A549 (cell line): Measurements from ENCODE around the gene CEP192. TPM values are rescaled to one million over a fixed set of nuclear protein-coding genes. Genes with fewer than 3 reads are reported as not detected.

Experiments used
- ATAC-seq, 2 experiments: fragments of 200-7000 bp in 1 of 2; fragments of >200 bp in 1 of 2; cut with Nextera tagmentation in 1 of 2; cut with Tn5 transposase in 1 of 2; 3 replicates each; pipeline versions ENCODE4 v1.8.0 to v1.9.1; 2018 to 2020; ENCODE audit warnings: mild to moderate bottlenecking in 1 of 2, moderate library complexity in 1 of 2
- CTCF ChIA-PET: fragments of 300-600 bp; sonication (Branson Sonifier 250); formaldehyde crosslinking; extraction: SDS; loops from one replicate; lab custom pipeline; 2021; ENCODE audit warnings: antibody characterized with exemption, inconsistent platforms; lab: Yijun Ruan, JAX
- POLR2A ChIA-PET: fragments of 350-600 bp; formaldehyde crosslinking; extraction: SDS; loops from one replicate; lab custom pipeline; 2021; ENCODE audit warnings: antibody characterized with exemption, inconsistent platforms; lab: Yijun Ruan, JAX
- DNase-seq, 2 experiments: peaks; one replicate each; pipeline versions ENCODE4 v3.0.0 to v3.0.0-alpha.2; 2011 to 2016; ENCODE audit warnings: low read depth in 1 of 2, low spot score in 1 of 2
- FAIRE-seq: peaks from 2 replicates; lab custom pipeline; 2011; peaks lifted over from hg19 to GRCh38; lab: Jason Lieb, UNC
- H3K27ac ChIP-seq, 2 experiments: fragments of >200 bp; sonication (Bioruptor Twin); formaldehyde crosslinking; 3 replicates each; pipeline ENCODE4 v1.5.1; 2016 to 2017
- H3K4me1 ChIP-seq: fragments of >200 bp; sonication (Bioruptor Twin); formaldehyde crosslinking; 3 replicates; pipeline ENCODE4 v1.6.1; 2016
- H3K4me2 ChIP-seq: fragments of >200 bp; sonication (Bioruptor Twin); formaldehyde crosslinking; 3 replicates; pipeline ENCODE4 v1.6.1; 2016
- H3K4me3 ChIP-seq: fragments of >200 bp; sonication (Bioruptor Twin); formaldehyde crosslinking; 3 replicates; pipeline ENCODE4 v1.5.1; 2016
- H3K9me3 ChIP-seq: fragments of >200 bp; sonication (Bioruptor Twin); formaldehyde crosslinking; 3 replicates; pipeline ENCODE4 v1.6.1; 2016
- ATOH8 ChIP-seq: fragments of 250-450 bp; sonication (Bioruptor Pico); IDR thresholded peaks from 2 replicates; pipeline ENCODE4 v1.5.0; 2020; ENCODE audit warnings: low read depth, mild to moderate bottlenecking, moderate library complexity
- BCL3 ChIP-seq: fragments of >200 bp; sonication (Bioruptor Twin); formaldehyde crosslinking; IDR thresholded peaks from 3 replicates; pipeline ENCODE4 v1.6.1; 2016
- CBX2 ChIP-seq: fragments of 200-600 bp; sonication (generic); IDR thresholded peaks from 2 replicates; pipeline ENCODE4 v1.6.1; 2016; ENCODE audit warnings: low read depth, mild to moderate bottlenecking, borderline replicate concordance
- CEBPB ChIP-seq, 2 experiments: fragments of >200 bp in 1 of 2; sonication (Bioruptor Twin) in 1 of 2; formaldehyde crosslinking in 1 of 2; IDR thresholded peaks; 2 replicates each; pipeline ENCODE4 v1.6.1; 2012 to 2016
- CHD2 ChIP-seq: fragments of 150-350 bp; IDR thresholded peaks from 2 replicates; pipeline ENCODE4 v1.6.1; 2014; ENCODE audit warnings: low read length; ENCODE audit not compliant: partially characterized antibody
- EHF ChIP-seq: fragments of 250-450 bp; sonication (Bioruptor Pico); IDR thresholded peaks from 2 replicates; pipeline ENCODE4 v1.5.0; 2020; ENCODE audit warnings: mild to moderate bottlenecking
- EHMT2 ChIP-seq: fragments of 200-600 bp; sonication (generic); IDR thresholded peaks from 2 replicates; pipeline ENCODE4 v1.6.1; 2016; ENCODE audit warnings: antibody characterized with exemption, low read depth, mild to moderate bottlenecking, moderate library complexity
- ELK1 ChIP-seq: fragments of 150-350 bp; IDR thresholded peaks from 2 replicates; pipeline ENCODE4 v1.6.1; 2014; ENCODE audit warnings: low read depth, mild to moderate bottlenecking, low read length
- FOSB ChIP-seq: fragments of 250-450 bp; sonication (Bioruptor Pico); IDR thresholded peaks from 2 replicates; pipeline ENCODE4 v1.5.0; 2020; ENCODE audit warnings: mild to moderate bottlenecking, moderate library complexity
- GATA3 ChIP-seq: IDR thresholded peaks from 2 replicates; pipeline ENCODE4 v1.6.1; 2012; ENCODE audit warnings: borderline replicate concordance
- HOXA7 ChIP-seq: fragments of 250-450 bp; sonication (Bioruptor Pico); IDR thresholded peaks from 2 replicates; pipeline ENCODE4 v1.5.0; 2020; ENCODE audit warnings: mild to moderate bottlenecking, moderate library complexity
- HOXB13 ChIP-seq: fragments of 250-450 bp; sonication (Bioruptor Pico); IDR thresholded peaks from 2 replicates; pipeline ENCODE4 v1.5.0; 2020; ENCODE audit warnings: low read depth, mild to moderate bottlenecking, moderate library complexity
- HOXB5 ChIP-seq: fragments of 250-450 bp; sonication (Bioruptor Pico); IDR thresholded peaks from 2 replicates; pipeline ENCODE4 v1.5.0; 2020; ENCODE audit warnings: mild to moderate bottlenecking, moderate library complexity
- JUN ChIP-seq, 2 experiments: fragments of >200 bp; sonication (Bioruptor Twin); formaldehyde crosslinking; IDR thresholded peaks; 2 replicates in 1 of 2; 3 replicates in 1 of 2; pipeline ENCODE4 v1.6.1; 2016 to 2017
- JUNB ChIP-seq: fragments of >200 bp; sonication (Bioruptor Twin); formaldehyde crosslinking; IDR thresholded peaks from 2 replicates; pipeline ENCODE4 v1.6.1; 2016
- MAFK ChIP-seq: fragments of 450-650 bp; IDR thresholded peaks from 2 replicates; pipeline ENCODE4 v1.6.1; 2014; ENCODE audit not compliant: partially characterized antibody
- RAD21 ChIP-seq, 2 experiments: fragments of >200 bp in 1 of 2; sonication (Bioruptor Twin) in 1 of 2; formaldehyde crosslinking in 1 of 2; IDR thresholded peaks in 1 of 2; conservative IDR thresholded peaks in 1 of 2; 2 replicates in 1 of 2; 3 replicates in 1 of 2; pipeline ENCODE4 v1.6.1; 2012 to 2018; ENCODE audit warnings: inconsistent platforms in 1 of 2
- RCOR1 ChIP-seq: fragments of 150-350 bp; IDR thresholded peaks from 2 replicates; pipeline ENCODE4 v1.6.1; 2014; ENCODE audit warnings: antibody characterized with exemption, low read length, low read depth
- REST ChIP-seq: fragments of 200-600 bp; sonication (generic); IDR thresholded peaks from 2 replicates; pipeline ENCODE4 v1.6.1; 2016; ENCODE audit warnings: antibody characterized with exemption, mild to moderate bottlenecking, moderate library complexity
- SMC3 ChIP-seq: fragments of >200 bp; sonication (Bioruptor Twin); formaldehyde crosslinking; IDR thresholded peaks from 3 replicates; pipeline ENCODE4 v1.6.1; 2018; ENCODE audit warnings: inconsistent platforms
- SREBF2 ChIP-seq: fragments of 450-650 bp; IDR thresholded peaks from 2 replicates; pipeline ENCODE4 v1.6.1; 2014; ENCODE audit warnings: mild to moderate bottlenecking, moderate library complexity
- TFCP2L1 ChIP-seq: fragments of 250-450 bp; sonication (Bioruptor Pico); IDR thresholded peaks from 2 replicates; pipeline ENCODE4 v1.5.0; 2021; ENCODE audit warnings: mild to moderate bottlenecking
- WGBS: methylation state at CpG from one replicate; pipeline ENCODE4 v1.1.6; 2017; ENCODE audit errors: missing lambda C conversion rate; 5-methylcytosine and 5-hydroxymethylcytosine counted together
- polyA plus RNA-seq, 4 experiments: library from polyadenylated mRNA; depleted of rRNA in 3 of 4; stranded (reverse); fragments of >200 nt; fragmentation: RNase III in 1 of 4; extraction: RNeasy Plus Mini Kit Qiagen cat#74134 plus additional on column Dnase treatment in 1 of 4; gene quantifications; 2 replicates in 3 of 4; 3 replicates in 1 of 4; pipeline ENCODE4 v1.2.3, GENCODE V29; 2011 to 2017

Gene CEP192
- polyA plus RNA-seq, 2 of the 4 experiments (the other 2 are of a cell fraction), result 8.9 to 21.1 TPM

- no peak for TF ChIP-seq TFCP2L1
- TF ChIP-seq CBX2, result no peak
- no peak for TF ChIP-seq JUN (IDR thresholded peaks at IDR 0.05)
- TF ChIP-seq JUNB, result no peak
- no peak for TF ChIP-seq MAFK
- no peak for TF ChIP-seq ELK1
- TF ChIP-seq SREBF2, result no peak
These were observed 145.9 kb downstream of the CEP192 start (continued) for GRCh38 chr18:13136904-13137669.

- no peak for FAIRE-seq
- peak overlapping the region; percentile 54 to 88; a peak in 5 of 6 replicates for H3K27ac ChIP-seq
- H3K4me3 ChIP-seq, result peak overlapping the region; percentile 58
- POLR2A ChIA-PET, result no interaction called here
- H3K4me2 ChIP-seq, result peak overlapping the region; percentile 89
- 51% methylated on average over 21 of the region's 22 CpGs for WGBS
- DNase-seq, result peak; percentile 48 to 70
- H3K9me3 ChIP-seq, result no peaks in the 10 kb centered on the region
- peak; percentile 81 to 86; a peak in 5 of 6 replicates for ATAC-seq
- H3K4me1 ChIP-seq, result no peaks in the 10 kb centered on the region
- CTCF ChIA-PET, result no interaction called here
- TF ChIP-seq HOXB13 (no peak), FOSB (CRISPR knock-in tag) (no peak), EHMT2 (no peak), HOXA7 (CRISPR knock-in tag) (no peak), BCL3 (no peak), REST (no peak)
These were observed 146.7 kb downstream of the CEP192 start for GRCh38 chr18:13137670-13138419.

- Histone ChIP-seq H3K4me1 (no peaks in the 10 kb centered on the region), H3K27ac (0 out of 6 replicates have a peak overlapping the region, but pooled peaks have one; percentile 2 to 21), H3K4me3 (no peak overlapping the region; the same call in 2 of the 3 replicates), H3K4me2 (peak overlapping the region; percentile 89), H3K9me3 (peaks cover 1% of the 10 kb centered on the region; the same call in 1 of the 3 replicates)
- POLR2A ChIA-PET, result no interaction called here
- DNase-seq, result no peak
- WGBS, result 95% methylated on average over 19 of the region's 21 CpGs
- CTCF ChIA-PET, result interaction anchor here (1.7 kb wide), 1 partner anchor 21 kb away, joined by 6 read pairs; no protein-coding TSS in a partner anchor
- FAIRE-seq, result no peak
- TF ChIP-seq RCOR1 (no peak), RAD21 (conservative IDR thresholded peaks at IDR 0.05 in 1 of 2, IDR thresholded peaks at IDR 0.05 in 1 of 2) (no peak), EHF (CRISPR knock-in tag) (no peak), ATOH8 (CRISPR knock-in tag) (no peak), HOXB5 (no peak), SMC3 (no peak), CHD2 (no peak), CEBPB (IDR thresholded peaks at IDR 0.05) (no peak), GATA3 (no peak)
- ATAC-seq, result no peak
These were observed 147.4 kb downstream of the CEP192 start for GRCh38 chr18:13138420-13139139.
